HFF-Myc (cell line): Measurements from ENCODE around the gene SEMA5A.

Experiments
- DNase-seq: peaks from one replicate; pipeline ENCODE4 v3.0.0-alpha.2; 2011; ENCODE audit warnings: low read depth; ENCODE audit errors: extremely low read depth
- H3K4me3 ChIP-seq: replicated peaks from 2 replicates; pipeline ENCODE4 v1.5.1; 2011; ENCODE audit warnings: low read depth, mild to moderate bottlenecking, control low read depth, low read length
- TF ChIP-seq, protein P1 (sequence below): IDR thresholded peaks from 2 replicates; pipeline ENCODE4 v1.5.1; 2012; ENCODE audit warnings: mild to moderate bottlenecking, low read depth, low read length, control low read depth; ENCODE audit errors: missing control alignments

The SEMA5A gene

GRCh38 chr5:9545992-9546851 lies at the start of gene SEMA5A:
TSS of gene SEMA5A (minus strand) at chr5:9546075. CDS start at chr5:9379946, 166,129 bp downstream.
- DNase-seq = no peak
- peak within 1 kb of the TSS; percentile 70 for H3K4me3 ChIP-seq

GRCh38 chr5:9594913-9595312 lies 49.0 kb upstream of the SEMA5A start:
- TF ChIP-seq, protein P1, sequence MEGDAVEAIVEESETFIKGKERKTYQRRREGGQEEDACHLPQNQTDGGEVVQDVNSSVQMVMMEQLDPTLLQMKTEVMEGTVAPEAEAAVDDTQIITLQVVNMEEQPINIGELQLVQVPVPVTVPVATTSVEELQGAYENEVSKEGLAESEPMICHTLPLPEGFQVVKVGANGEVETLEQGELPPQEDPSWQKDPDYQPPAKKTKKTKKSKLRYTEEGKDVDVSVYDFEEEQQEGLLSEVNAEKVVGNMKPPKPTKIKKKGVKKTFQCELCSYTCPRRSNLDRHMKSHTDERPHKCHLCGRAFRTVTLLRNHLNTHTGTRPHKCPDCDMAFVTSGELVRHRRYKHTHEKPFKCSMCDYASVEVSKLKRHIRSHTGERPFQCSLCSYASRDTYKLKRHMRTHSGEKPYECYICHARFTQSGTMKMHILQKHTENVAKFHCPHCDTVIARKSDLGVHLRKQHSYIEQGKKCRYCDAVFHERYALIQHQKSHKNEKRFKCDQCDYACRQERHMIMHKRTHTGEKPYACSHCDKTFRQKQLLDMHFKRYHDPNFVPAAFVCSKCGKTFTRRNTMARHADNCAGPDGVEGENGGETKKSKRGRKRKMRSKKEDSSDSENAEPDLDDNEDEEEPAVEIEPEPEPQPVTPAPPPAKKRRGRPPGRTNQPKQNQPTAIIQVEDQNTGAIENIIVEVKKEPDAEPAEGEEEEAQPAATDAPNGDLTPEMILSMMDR = no peak
- no peak overlapping the region for H3K4me3 ChIP-seq
- DNase-seq = no peak

More at GRCh38 chr5:9545992-9546851, at the start of gene SEMA5A:
- TF ChIP-seq, protein P1 = no peak

DNA sequence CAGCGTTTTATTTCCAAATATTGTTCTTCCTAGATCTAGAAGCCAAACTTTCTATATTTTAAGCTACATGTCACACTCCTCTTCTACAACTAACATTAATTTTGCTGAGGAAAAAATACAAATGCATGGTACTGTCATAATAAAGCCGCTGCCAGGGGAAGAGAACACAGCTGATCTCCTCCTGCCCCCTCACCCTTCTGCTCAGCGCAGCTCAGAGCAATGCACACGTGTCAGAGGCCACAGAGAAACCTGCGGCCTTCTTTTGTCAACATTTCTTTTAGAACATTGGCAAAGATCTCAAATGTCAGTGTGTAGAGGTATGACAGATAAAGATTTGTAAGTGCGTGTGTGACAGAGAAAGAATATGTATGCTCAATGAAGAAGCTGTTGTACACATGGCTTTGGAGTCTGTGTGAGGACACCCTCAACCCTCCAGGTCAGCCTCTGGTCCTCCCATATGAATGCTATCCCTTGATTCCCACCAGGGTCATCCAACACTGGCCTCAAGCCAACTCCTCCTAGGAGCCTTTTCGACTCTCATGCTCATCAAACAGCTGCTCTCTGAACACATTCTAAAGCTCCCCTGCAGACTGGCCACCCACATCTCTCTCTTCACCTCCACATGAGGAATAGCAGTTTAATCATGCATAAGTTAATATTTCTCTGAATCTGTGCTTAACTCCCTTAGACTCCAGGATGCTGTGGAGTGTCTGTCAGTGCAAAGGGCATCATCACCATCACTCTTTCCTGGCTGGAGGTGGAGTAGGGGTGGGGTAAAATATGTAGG lies 43.4 kb upstream of the SEMA5A start:
- no peak overlapping the region for H3K4me3 ChIP-seq
- TF ChIP-seq, protein P1 = no peak
- no peak for DNase-seq

- no peak overlapping the region for H3K4me3 ChIP-seq
- TF ChIP-seq, protein P1 = no peak
Measured at GRCh38 chr5:9588254-9588653, 42.4 kb upstream of the SEMA5A start.

GRCh38 chr5:9587135-9587534 lies 41.3 kb upstream of the SEMA5A start:
- DNase-seq = no peak
- TF ChIP-seq, protein P1 = no peak
- H3K4me3 ChIP-seq = no peak overlapping the region

More at GRCh38 chr5:9588254-9588653, 42.4 kb upstream of the SEMA5A start:
- no peak for DNase-seq

DNA sequence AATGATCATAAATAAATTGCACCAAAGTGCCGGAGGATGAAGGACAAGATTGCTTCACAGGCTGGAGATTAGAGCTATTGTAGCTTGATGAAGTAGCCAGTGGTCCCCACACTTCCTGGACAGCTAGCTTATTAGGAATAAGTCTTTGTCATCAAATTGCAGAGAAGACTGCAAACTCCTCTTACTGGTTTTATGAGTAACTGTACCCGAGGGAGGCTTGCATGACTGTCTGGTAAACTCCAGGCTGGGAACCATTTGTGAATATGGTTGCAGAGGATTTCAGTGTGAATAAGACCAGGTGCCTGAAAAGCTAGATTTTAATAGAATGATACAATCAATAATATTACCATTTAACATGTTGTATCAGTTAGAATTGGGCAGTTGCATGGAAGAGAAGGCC lies 36.5 kb upstream of the SEMA5A start:
- TF ChIP-seq, protein P1 = no peak
- no peak for DNase-seq
- no peak overlapping the region for H3K4me3 ChIP-seq
